Endometrium (tissue), 2 donors: ENCODE results near the gene ULK2.

Experiments used
- FAIRE-seq: peaks from 2 replicates; lab custom pipeline; 2012; peaks lifted over from hg19 to GRCh38; lab: Jason Lieb, UNC
- donor health status: control.
- donor health status: control.

The ULK2 gene

GRCh38 chr17:19726631-19727376 is 140.9 kb downstream of the ULK2 start:
- FAIRE-seq = no peak

DNA sequence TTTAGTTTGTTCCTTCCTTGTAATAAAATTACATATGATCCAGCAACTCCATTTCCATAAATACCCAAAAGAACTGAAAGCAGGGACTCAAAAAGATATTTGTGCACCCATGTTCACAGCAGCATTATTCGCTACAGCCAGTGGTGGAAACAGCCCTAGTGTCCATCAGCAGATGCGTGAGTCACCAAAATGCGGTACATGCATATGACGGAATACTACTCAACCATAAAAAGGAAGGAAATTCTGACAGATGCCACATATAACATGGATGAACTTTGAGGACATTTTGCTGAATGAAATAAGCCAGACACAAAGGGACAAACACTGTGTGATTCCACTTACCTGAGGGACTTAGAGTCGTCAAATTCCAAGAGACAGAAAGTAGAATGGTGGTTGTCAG is 142.2 kb downstream of the ULK2 start:
- FAIRE-seq = no peak

DNA sequence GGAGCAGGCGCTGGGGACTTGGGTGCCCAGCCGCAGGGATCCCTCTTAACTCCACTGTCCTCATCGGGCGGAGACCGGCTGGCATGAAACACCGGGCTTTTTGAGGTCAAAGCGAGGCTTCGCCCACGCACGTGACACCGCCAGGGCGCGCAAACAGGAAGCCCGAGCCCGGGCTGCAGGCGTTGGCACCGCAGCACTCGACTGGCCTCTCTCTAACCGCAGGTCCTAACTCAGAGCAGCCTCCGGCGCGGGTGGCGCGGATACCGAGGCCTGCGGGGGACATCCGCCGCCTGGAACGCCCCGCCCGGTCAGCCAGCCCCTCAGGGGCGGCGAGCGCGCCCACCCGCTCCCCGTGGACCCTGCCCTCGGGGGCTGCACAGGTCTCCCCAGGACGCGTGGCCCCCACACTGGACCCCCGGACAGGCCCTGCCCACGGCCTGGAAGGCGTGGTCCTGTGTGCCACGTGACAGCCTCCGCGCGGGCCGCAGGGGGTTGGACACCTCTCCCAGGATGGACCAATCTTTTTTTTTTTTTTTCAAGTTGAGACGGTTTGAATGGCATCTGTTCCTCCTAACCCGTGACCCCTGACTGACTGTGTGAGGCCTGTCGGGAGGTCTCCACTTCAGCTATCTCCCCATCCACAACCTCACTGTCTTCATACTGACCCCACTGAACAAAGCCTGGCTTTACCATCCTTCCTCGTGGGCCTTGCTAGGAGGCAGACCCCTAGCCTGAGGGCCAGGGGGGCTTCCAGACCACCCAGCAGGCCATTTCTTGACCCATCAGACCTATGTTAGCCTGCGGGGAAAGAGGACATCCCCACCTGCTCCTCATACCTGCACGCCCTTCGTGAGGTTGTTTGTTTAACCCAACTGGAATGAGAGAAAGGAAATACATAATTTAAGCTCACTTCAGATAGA is 143.0 kb downstream of the ULK2 start:
- no peak for FAIRE-seq

DNA sequence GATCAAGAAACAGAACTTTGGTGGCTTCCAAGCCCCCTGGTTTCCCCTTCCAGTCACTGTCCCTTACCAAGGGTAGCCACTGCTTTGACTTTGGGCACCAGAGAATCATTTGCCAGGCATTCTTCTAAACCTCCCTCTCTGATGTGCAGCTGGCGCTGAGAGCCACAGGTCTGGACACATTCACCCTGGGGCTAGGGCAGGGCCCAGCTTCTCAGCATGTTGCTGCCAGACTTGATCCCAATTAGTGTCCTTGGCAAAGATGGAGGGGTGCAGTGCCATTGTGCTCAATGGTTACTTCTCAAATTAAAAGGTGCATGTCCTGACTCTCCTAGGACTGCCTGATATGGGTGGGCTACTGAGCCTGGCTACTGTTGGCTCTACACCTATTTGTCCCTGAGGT is 143.8 kb downstream of the ULK2 start:
- FAIRE-seq = no peak
